D721Med (cell line): ENCODE results near the gene FRS3.
"Not testable (repeated sequence)": the region's sequence is repeated elsewhere in the genome, so short reads cannot be mapped to it uniquely, and the experiment has no call there.

Experiments used
- DNase-seq: peaks from one replicate; pipeline ENCODE4 v3.0.0; 2011; ENCODE audit warnings: low spot score; ENCODE audit not compliant: insufficient read length
- FAIRE-seq: peaks from 2 replicates; lab custom pipeline; 2011; peaks lifted over from hg19 to GRCh38; lab: Jason Lieb, UNC
- TF ChIP-seq, protein P1 (sequence below): IDR thresholded peaks from 2 replicates; pipeline ENCODE4 v1.5.1; 2012; ENCODE audit warnings: mild to moderate bottlenecking, control low read depth; ENCODE audit not compliant: insufficient read depth; ENCODE audit errors: missing control alignments

The FRS3 gene

DNA sequence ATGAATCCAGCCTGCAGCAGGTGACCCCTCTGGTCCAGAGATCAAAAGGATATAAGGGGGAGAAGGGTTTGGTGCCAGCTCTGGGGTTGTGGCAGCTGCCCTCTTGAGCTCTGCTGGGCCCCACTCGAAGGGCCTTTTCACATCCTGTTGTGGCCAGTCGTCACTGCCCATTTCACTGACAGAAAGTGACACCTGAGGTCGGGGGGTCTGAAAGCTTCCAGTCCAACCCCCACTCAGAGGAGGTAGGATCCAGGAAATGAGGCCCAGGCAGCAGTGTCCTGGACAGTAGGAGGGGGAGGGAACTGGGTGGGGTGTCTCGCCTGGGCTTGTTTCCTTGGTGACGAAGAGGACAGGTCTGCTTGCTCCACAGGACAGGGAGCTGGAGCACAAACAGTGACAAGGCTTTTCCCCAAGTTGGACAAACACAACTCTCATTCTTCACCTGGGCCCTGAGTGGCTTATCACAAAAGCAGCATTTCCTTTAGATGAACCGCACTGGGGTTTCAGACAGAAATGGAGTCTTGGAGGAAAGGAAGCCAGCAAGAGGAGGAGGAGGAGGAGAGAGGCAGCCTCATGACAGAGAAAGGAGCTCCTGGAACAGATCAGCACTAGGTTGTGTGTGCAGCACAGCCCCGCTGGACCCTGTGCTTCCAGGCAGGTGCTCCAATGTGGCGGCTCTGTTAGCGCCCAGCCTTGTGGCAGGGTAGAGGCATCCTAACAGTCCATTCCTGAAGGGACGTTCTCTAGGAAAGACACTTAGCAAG is 11.0 kb downstream of the FRS3 start:
- FAIRE-seq (no peak), DNase-seq (no peak)
- TF ChIP-seq, protein P1, sequence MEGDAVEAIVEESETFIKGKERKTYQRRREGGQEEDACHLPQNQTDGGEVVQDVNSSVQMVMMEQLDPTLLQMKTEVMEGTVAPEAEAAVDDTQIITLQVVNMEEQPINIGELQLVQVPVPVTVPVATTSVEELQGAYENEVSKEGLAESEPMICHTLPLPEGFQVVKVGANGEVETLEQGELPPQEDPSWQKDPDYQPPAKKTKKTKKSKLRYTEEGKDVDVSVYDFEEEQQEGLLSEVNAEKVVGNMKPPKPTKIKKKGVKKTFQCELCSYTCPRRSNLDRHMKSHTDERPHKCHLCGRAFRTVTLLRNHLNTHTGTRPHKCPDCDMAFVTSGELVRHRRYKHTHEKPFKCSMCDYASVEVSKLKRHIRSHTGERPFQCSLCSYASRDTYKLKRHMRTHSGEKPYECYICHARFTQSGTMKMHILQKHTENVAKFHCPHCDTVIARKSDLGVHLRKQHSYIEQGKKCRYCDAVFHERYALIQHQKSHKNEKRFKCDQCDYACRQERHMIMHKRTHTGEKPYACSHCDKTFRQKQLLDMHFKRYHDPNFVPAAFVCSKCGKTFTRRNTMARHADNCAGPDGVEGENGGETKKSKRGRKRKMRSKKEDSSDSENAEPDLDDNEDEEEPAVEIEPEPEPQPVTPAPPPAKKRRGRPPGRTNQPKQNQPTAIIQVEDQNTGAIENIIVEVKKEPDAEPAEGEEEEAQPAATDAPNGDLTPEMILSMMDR: no peak

DNA sequence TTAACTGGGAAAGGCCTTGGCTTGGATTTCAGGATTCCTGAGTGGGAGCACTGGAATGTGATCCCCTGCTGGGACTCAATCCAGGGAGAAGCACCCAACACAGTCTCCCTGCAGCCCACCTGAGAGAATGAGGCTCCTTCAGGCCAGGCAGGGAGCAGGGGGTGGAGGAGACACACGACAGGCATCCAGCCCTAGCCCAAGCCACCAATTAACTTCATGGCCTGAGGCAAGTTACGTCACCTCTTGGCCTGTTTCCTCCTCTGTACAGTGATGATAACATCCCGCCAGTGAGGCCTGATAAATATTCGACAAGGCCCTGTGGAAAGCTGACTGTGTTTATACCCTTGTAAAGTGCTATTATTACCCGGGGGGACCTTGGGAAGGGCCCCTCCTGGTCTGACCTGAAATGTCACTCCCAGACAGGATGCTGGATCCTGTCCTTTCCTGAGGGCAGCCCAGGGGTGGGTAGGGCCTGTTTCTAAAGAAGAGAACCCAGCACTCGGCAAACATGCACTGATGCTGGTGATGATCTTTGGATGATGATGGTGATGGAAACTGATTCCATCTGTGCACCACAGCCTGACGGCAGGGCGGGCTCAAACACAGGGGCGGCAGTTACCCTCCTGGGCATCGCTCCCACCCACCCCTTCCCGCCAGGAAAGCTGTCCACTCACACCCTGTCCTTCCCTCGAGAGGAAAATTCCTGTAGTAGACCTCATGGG is 12.4 kb downstream of the FRS3 start:
- no peak for FAIRE-seq
- DNase-seq: no peak
- TF ChIP-seq, protein P1: no peak

DNA sequence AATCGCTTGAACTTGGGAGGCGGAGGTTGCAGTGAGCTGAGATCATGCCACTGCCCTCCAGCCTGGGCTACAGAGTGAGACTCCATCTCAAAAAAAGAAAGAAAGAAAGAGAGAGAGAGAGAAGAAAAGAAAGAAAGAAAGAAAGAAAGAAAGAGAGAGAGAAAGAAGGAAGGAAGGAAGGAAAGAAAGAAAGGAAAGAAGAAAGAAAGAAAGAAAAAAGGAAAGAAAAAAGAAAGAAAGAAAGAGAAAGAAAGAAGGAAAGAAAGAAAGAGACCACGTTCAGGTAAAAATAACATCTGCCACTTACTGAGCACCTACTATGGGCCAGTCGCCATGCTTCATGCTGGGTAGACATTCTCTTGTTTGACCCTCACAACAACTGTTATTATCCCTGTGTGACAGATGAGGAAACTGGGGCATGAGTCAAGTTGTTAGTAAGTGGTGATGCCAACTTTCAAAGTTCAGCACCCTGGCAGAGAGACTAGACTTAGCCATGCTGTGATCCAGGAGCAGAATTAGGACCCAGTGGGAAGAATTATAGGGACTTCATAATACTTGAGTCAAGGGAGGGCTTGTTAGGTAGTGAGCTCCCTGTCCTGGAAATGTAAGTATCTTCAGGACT is 13.5 kb downstream of the FRS3 start:
- not testable (repeated sequence) for DNase-seq, FAIRE-seq

DNA sequence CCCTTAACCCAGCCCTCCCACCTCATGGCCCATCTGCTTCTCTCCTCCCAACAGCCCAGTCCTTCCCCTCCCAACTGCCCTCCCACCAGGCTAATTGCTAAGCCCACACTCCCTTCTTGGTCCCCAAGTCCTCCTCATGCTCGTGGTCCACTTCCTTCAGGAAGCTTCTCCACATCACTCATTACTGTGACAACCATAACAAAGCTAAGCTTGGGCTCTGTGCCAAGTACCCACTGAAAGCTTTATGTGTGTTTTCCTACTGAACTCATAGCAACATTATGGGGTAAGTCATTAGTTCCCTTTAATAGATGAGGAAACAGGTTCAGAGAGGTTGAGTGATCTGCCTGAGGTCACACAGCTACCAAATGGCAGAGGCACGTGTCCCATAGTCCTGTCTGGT is 16.2 kb downstream of the FRS3 start:
- FAIRE-seq (no peak), DNase-seq (no peak)
- TF ChIP-seq, protein P1: no peak

DNA sequence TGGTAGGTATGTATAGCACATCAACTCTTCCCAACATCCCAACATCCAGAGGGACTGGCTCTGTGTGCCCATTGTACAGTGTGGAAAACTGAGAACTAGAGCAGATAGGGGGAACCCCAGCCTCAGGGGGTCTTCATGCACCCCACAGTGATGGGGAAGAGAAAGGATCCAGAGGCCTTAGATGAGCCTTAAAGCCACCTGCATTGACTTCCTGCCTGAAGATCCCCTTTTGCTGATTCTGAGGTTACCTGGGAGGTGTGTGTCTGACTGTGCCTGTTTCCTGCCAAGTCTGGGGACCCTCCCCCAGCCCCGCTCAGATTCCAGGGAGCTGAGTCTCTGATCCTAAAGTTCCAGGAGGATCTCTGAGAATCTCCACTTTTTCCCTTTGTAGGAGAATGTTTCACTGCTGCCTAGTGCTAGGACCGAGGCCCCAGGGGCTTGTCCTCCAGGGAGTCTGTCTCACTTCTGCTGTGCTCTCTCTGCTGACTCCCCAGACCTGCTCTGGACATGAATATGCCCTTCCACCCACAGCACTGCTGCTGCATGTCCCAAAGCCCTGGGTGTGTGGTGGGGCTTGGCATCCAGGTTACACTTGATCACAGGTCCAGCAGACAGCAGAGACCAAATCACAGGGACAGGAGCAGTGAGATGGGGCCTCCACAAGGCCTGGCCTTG is 19.7 kb downstream of the FRS3 start:
- FAIRE-seq (no peak), DNase-seq (no peak)
- TF ChIP-seq, protein P1: no peak

DNA sequence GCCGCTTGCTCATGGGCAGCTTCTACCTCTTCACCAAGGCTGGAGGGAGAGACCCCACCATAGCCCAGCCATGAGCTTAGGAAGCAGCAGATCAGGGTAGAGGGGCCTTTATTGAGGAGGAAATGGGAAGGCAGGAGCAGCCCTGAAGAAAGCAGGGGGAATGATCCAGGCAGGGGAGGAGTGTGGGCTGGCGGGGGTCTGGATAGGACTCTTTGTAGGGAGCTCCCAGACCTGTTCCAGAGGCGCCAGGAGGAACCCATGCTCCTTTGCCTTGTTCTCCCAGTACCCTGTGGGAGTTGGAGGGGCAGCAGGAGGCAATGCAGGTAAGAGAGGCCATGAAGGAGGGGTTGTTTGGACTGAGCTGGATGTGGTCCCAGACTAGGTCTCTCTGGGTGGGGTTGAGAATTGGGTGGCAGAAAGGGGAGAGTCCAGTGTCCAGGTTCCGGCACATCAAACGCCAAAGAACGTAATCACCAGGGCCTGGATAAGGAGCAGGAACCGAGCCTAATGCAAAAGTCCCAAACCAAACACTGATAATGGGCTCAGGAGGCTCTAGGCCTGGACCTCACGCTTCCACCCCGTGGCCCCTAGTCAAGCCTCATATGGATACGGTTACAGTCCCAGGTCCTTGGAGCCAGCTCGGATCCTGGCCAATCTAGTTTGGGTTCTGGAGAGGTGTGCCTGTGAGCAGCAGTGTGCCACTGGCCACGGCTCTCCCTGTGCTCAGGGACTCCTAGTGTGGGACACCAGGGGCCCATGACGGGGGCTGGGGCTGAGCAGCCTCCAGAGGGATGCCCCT is 20.4 kb downstream of the FRS3 start:
- DNase-seq (no peak), FAIRE-seq (no peak)
- TF ChIP-seq, protein P1: no peak
